Peyer's patch (tissue), 4 donors: ENCODE results near the gene CGN.

Experiments used
- CTCF ChIP-seq, 6 experiments: fragments of 450-650 bp in 4 of 6; fragments of 200-600 bp in 2 of 6; sonication (generic) in 1 of 6; IDR thresholded peaks; one replicate each; pipeline ENCODE4 v1.5.1; 2017 to 2019; ENCODE audit warnings: antibody characterized with exemption in 6 of 6, mild to moderate bottlenecking in 3 of 6, moderate library complexity in 1 of 6
- POLR2A ChIP-seq, 2 donors: fragments of 450-650 bp; IDR thresholded peaks; one replicate each; pipeline ENCODE4 v1.5.1; 2017; ENCODE audit warnings: antibody characterized with exemption in 2 of 2, mild to moderate bottlenecking in 2 of 2, moderate library complexity in 2 of 2

GRCh38 chr1:151549199-151549598 is 38.0 kb downstream of the CGN start:
- TF ChIP-seq CTCF (IDR thresholded peaks at IDR 0.05) (no peak), POLR2A (IDR thresholded peaks at IDR 0.05) (no peak)
